Caco-2 (cell line): Measurements from ENCODE around the gene IARS1. TPM values are rescaled to one million over a fixed set of nuclear protein-coding genes. Genes with fewer than 3 reads are reported as not detected.

Source experiments
- BruUV-seq: library from RNA; stranded (reverse); fragments of 400-500 nt; replicated peaks from 2 replicates; lab custom pipeline; 2021; lab: Mats Ljungman, UMichigan
- CTCF ChIA-PET: fragments of 300-600 bp; sonication (Branson Sonifier 250); formaldehyde crosslinking; loops from one replicate; lab custom pipeline; 2022; ENCODE audit warnings: antibody characterized with exemption; lab: Charles Lee
- POLR2A ChIA-PET: fragments of 300-600 bp; sonication (Branson Sonifier 250); formaldehyde crosslinking; loops from one replicate; lab custom pipeline; 2022; ENCODE audit warnings: antibody characterized with exemption; lab: Charles Lee
- DNase-seq, 2 experiments: peaks; one replicate each; pipeline versions ENCODE4 v3.0.0 to v3.0.0-alpha.2; 2020 to 2022
- H3K27me3 ChIP-seq: replicated peaks from 2 replicates; pipeline ENCODE4 v1.6.0; 2011; ENCODE audit warnings: low read length; ENCODE audit not compliant: control insufficient read depth, insufficient read depth
- H3K36me3 ChIP-seq: 2 replicates; pipeline ENCODE4 v1.5.1; 2011; ENCODE audit warnings: low read length; ENCODE audit not compliant: control insufficient read depth, insufficient read depth
- H3K4me1 ChIP-seq: fragments of 250-450 bp; sonication (Bioruptor Pico); 2 replicates; pipeline ENCODE4 v1.5.1; 2020; ENCODE audit warnings: mild to moderate bottlenecking
- H3K4me3 ChIP-seq: 2 replicates; pipeline ENCODE4 v1.5.1; 2011; ENCODE audit warnings: low read depth, mild to moderate bottlenecking, control low read depth, low read length
- H3K9me3 ChIP-seq: fragments of 250-450 bp; sonication (Bioruptor Pico); 2 replicates; pipeline ENCODE4 v1.5.1; 2020; ENCODE audit warnings: mild to moderate bottlenecking, moderate library complexity
- H3K27ac Mint-ChIP-seq: one replicate; pipeline ENCODE4 v1.8.0; 2022; ENCODE audit warnings: mixed read lengths; ENCODE audit not compliant: unreplicated experiment
- H3K27me3 Mint-ChIP-seq: one replicate; pipeline ENCODE4 v1.8.0; 2022; ENCODE audit warnings: mixed read lengths; ENCODE audit not compliant: insufficient read depth, unreplicated experiment
- H3K36me3 Mint-ChIP-seq: one replicate; pipeline ENCODE4 v1.8.0; 2022; ENCODE audit warnings: mild to moderate bottlenecking, mixed read lengths; ENCODE audit not compliant: insufficient read depth, unreplicated experiment
- H3K4me1 Mint-ChIP-seq: one replicate; pipeline ENCODE4 v1.8.0; 2022; ENCODE audit warnings: low read depth, mixed read lengths; ENCODE audit not compliant: unreplicated experiment
- H3K4me3 Mint-ChIP-seq: one replicate; pipeline ENCODE4 v1.8.0; 2022; ENCODE audit warnings: mild to moderate bottlenecking, moderate library complexity, mixed read lengths; ENCODE audit not compliant: unreplicated experiment
- H3K9me3 Mint-ChIP-seq: one replicate; pipeline ENCODE4 v1.8.0; 2022; ENCODE audit warnings: mixed read lengths; ENCODE audit not compliant: unreplicated experiment
- intact Hi-C: fragments of 100-400 bp; cut with micrococcal nuclease; formaldehyde crosslinking; loops from one replicate; pipeline ENCODE4 v1.10.0; 2022; ENCODE audit not compliant: unreplicated experiment
- total RNA-seq: library from RNA; stranded (reverse); gene quantifications from 2 replicates; pipeline ENCODE4 v1.2.3, GENCODE V29; 2022
- TF ChIP-seq, protein P1 (sequence below), 2 experiments: fragments of 200-600 bp in 1 of 2; IDR thresholded peaks; 1 replicate in 1 of 2; 2 replicates in 1 of 2; pipeline versions ENCODE4 v1.5.1 to v1.8.0; 2011 to 2022; ENCODE audit warnings: antibody characterized with exemption in 1 of 2, control low read depth in 1 of 2, inconsistent platforms in 1 of 2, low read depth in 1 of 2, low read length in 1 of 2, mild to moderate bottlenecking in 1 of 2, moderate library complexity in 1 of 2; ENCODE audit not compliant: insufficient read depth in 1 of 2, severe bottlenecking in 1 of 2, unreplicated experiment in 1 of 2

IARS1 gene
- total RNA-seq, 1 experiment from 2014 or later = 138 TPM

DNA sequence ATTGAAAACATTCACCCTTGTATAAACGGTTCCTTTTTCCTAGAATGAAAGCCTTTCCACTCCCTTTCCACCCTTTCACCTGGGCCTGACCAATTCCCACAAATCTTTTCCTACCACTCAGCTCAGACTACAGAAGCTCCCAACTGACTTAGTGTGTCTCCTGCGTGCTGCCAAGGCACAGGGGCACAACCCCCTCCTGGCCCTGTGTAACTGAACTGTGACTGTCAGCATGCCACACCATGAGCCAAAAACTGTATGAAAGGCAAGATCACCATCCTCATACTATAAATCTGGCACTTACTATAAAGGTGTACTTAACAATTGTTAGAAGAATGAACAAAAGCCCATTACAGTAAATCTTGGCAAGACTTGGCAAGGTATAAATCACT, 20.1 kb upstream of the IARS1 start:
- no peaks in the 10 kb centered on the region for H3K9me3 ChIP-seq
- no peaks in the 10 kb centered on the region for H3K4me1 ChIP-seq
- intact Hi-C loops = no loop called here
- no peaks in the 10 kb centered on the region for H3K9me3 Mint-ChIP-seq
- H3K4me3 ChIP-seq = no peak overlapping the region
- no TSS peak for BruUV-seq
- peaks cover 10% of the 10 kb centered on the region for H3K4me1 Mint-ChIP-seq
- H3K27ac Mint-ChIP-seq = no peak overlapping the region
- no peak for DNase-seq
- no peaks in the 10 kb centered on the region for H3K27me3 Mint-ChIP-seq
- ChIA-PET CTCF (no interaction called here), POLR2A (no interaction called here)
- TF ChIP-seq, protein P1, sequence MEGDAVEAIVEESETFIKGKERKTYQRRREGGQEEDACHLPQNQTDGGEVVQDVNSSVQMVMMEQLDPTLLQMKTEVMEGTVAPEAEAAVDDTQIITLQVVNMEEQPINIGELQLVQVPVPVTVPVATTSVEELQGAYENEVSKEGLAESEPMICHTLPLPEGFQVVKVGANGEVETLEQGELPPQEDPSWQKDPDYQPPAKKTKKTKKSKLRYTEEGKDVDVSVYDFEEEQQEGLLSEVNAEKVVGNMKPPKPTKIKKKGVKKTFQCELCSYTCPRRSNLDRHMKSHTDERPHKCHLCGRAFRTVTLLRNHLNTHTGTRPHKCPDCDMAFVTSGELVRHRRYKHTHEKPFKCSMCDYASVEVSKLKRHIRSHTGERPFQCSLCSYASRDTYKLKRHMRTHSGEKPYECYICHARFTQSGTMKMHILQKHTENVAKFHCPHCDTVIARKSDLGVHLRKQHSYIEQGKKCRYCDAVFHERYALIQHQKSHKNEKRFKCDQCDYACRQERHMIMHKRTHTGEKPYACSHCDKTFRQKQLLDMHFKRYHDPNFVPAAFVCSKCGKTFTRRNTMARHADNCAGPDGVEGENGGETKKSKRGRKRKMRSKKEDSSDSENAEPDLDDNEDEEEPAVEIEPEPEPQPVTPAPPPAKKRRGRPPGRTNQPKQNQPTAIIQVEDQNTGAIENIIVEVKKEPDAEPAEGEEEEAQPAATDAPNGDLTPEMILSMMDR (IDR thresholded peaks at IDR 0.05; ENCODE audit: insufficient read depth in 1 of 2, low read depth in 1 of 2, low read length in 1 of 2, severe bottlenecking in 1 of 2, unreplicated experiment in 1 of 2) = no peak
- H3K27me3 ChIP-seq = no peaks in the 10 kb centered on the region
- peaks cover 53% of the 10 kb centered on the region for H3K36me3 Mint-ChIP-seq
- no peak overlapping the region for H3K4me3 Mint-ChIP-seq
- H3K36me3 ChIP-seq = no peaks in the 10 kb centered on the region

DNA sequence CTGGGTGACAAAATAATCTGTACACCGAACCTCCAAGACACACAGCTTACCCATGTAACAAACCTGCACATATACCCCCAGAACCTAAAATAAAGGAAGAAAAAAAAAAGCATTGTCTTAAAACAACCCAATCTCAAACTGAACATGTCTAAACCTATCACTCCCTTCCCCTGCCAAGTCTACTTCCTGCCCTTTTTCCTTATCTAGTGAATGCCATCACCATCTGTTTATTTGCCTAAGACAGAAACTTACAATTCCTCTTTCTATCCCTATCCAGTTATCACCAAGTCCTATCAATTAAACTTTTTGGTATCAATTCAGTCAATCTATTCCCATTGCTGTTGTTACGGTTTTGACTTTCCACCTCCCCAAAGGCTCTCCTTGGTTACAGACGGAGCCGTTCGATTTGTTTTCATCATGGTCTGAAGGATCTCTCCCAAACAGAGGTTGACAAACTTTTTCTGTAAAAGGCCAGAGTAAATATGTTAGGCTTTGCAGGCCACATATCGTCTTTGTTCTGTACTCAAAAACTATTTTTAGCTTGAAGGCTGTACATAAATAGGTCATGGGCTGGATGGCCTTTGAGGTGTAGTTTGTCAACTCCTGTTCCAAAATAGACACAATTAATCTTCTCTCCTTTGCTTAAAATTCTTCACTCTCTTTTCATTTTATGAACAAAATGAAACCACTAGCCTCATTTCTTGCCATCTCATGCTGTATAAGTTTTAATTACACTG, 19.6 kb upstream of the IARS1 start:
- TF ChIP-seq, protein P1 (IDR thresholded peaks at IDR 0.05; ENCODE audit: insufficient read depth in 1 of 2, low read depth in 1 of 2, low read length in 1 of 2, severe bottlenecking in 1 of 2, unreplicated experiment in 1 of 2) = no peak
- POLR2A ChIA-PET = no interaction called here
- no TSS peak for BruUV-seq
- no peaks in the 10 kb centered on the region for H3K36me3 ChIP-seq
- H3K4me3 ChIP-seq = no peak overlapping the region
- Mint-ChIP-seq H3K4me1 (peaks cover 7% of the 10 kb centered on the region), H3K4me3 (no peak overlapping the region), H3K27ac (no peak overlapping the region), H3K27me3 (no peaks in the 10 kb centered on the region), H3K36me3 (peaks cover 53% of the 10 kb centered on the region), H3K9me3 (no peaks in the 10 kb centered on the region)
- H3K9me3 ChIP-seq = no peaks in the 10 kb centered on the region
- intact Hi-C loops = no loop called here
- no peak for DNase-seq
- H3K27me3 ChIP-seq = no peaks in the 10 kb centered on the region
- H3K4me1 ChIP-seq = no peaks in the 10 kb centered on the region
- CTCF ChIA-PET = no interaction called here

DNA sequence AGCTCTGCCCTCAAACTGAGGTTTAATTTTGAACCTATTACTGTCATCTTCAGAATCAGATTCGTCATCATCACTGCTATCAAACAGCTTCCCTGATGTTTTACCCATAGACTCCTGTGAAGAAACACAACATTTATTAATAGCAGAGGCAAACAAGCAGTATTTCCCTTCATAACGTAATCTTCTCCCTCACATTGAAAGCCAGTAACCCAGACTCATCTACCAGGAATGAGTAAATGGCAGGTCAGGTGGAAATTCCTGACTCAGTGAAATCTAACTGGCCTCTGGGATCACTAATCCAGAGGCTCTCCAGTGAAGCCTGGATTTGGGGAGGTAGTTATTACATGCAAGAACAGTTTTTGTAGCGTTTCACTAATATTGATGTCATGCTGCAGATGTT, 17.1 kb upstream of the IARS1 start:
- POLR2A ChIA-PET = no interaction called here
- H3K36me3 ChIP-seq = no peaks in the 10 kb centered on the region
- BruUV-seq = no TSS peak

More for the DNA sequence above, 17.1 kb upstream of the IARS1 start:
- no peaks in the 10 kb centered on the region for H3K9me3 Mint-ChIP-seq
- TF ChIP-seq, protein P1 (IDR thresholded peaks at IDR 0.05; ENCODE audit: insufficient read depth in 1 of 2, low read depth in 1 of 2, low read length in 1 of 2, severe bottlenecking in 1 of 2, unreplicated experiment in 1 of 2) = no peak
- intact Hi-C loops = no loop called here
- Histone ChIP-seq H3K9me3 (no peaks in the 10 kb centered on the region), H3K4me1 (no peaks in the 10 kb centered on the region), H3K27me3 (no peaks in the 10 kb centered on the region), H3K4me3 (no peak overlapping the region)
- CTCF ChIA-PET = no interaction called here
- H3K4me3 Mint-ChIP-seq = no peak overlapping the region
- peaks cover 48% of the 10 kb centered on the region for H3K36me3 Mint-ChIP-seq
- no peaks in the 10 kb centered on the region for H3K27me3 Mint-ChIP-seq
- H3K27ac Mint-ChIP-seq = no peak overlapping the region
- peaks cover 6% of the 10 kb centered on the region for H3K4me1 Mint-ChIP-seq
- no peak for DNase-seq
